ENCODE measurements around the gene KCTD14.
"Not testable (repeated sequence)": the region's sequence is repeated elsewhere in the genome, so short reads cannot be mapped to it uniquely, and the experiment has no call there.

Gene KCTD14

DNA sequence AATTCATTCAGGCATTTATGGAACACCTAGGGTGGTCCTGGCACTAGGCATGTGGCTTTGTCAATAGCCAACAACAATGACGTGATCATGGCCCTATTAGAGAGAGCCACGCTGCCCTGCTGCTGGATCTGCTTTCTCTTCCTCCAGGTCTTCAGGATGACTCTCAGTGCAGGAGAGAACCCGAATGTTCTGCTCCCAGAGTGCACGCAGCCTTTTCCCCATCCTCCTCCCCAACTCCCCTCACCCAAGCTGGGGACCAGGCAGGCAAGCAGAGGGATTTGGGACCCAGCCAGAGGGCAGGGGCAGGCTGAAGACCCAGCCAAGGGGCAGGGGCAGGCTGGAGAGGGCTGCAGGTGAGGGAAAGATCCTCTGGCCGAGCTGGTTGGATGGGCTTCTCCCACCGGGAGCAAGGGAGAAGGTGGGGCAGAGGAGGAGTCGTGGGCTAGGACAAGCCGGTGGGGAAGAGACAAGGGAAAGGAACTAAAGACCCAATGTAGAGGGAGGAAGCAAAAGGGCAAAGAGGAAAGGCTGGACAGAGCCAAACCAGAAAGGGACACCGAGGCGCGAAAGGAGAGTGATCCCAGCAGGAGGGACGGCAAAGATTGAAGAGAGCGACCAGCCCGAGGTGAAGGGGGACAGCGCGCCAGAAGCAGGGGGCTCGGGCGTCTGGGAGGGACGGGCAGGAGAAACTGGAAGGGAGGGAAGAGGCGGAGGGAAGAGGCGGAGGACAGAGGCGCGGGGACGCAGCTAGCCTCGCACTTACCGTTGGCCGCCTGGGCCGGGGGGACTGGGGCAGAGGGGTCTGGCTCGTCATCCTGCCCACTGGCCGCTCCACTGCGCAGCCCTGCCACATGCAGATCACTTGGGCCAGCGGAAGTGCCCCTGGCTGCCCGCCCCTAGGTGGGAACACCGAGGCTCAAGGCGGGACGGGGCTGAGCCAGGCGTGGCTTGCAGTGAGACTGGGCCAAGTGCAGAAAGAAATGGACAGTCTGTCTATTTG lies at the start of gene KCTD14:
Gene KCTD14, minus strand, starts transcription at position 880 of the 1,000 bp plus-strand sequence. Its CDS starts 27 bp downstream, at position 853.
- DNase-seq: no peak

DNA sequence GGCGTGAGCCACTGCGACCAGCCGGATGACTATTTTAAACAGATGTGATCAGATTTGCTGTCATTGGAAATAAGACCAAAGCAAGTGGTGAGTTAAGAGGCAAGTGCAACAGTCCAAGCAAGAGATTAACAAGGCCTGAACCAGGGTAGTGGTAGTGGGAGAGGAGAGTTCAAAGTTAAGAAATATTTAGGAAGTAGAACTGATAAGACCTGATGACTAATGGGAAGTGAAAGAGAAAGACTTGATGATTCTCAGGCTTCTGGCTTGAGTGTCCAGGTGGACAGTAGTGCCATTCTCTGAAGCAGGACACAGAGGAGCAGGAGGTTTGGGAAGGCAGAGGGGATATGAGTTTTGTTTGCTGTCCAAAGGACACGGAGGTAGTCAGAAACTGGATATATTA lies 49.4 kb upstream of the KCTD14 start:
- DNase-seq: peak; percentile 4

GRCh38 chr11:78071717-78072116 lies 48.6 kb upstream of the KCTD14 start:
- DNase-seq: no peak

GRCh38 chr11:78070621-78071020 lies 47.5 kb upstream of the KCTD14 start:
- no peak for DNase-seq

DNA sequence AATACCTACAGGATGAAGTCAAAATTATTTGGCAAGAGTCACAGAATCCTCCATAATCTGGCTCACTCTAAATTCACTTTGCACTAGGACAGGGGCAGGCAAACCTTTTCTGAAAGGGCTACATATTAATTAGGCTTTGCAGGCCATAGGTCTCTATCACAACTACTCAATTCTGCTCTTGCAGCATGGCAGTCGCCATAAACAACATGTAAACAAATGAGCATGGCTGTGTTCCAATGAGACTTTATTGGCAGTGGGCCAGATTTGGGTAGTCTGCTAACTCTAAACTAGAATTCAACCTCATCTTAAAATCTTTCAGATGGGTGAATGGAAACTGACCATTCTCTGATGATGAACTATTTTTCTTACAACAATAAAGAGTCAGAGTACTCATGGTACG lies 46.4 kb upstream of the KCTD14 start:
- no peak for DNase-seq

- no peak for DNase-seq
These were observed 44.6 kb upstream of the KCTD14 start for GRCh38 chr11:78067704-78068103.

- peak; percentile 46 for DNase-seq
These were observed 43.4 kb upstream of the KCTD14 start for GRCh38 chr11:78066471-78066870.

DNA sequence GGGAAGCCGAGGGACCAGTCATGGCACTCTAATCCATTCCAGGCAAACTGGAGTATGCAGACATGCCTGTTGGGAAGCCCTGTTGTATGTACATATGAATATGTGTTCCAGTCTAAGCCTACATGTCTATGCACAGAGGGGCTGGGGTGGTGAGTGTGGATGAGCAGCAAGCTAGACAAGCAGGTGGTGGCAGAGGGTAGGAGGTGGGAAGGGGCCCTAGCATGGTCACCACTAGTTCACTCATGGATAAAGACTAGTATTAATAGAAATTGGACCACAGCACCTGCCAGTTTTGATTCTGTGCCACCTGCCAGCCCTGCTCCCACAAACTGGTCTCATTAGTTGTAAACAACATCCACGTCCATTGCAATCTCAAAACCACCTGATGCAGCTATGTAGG lies 42.1 kb upstream of the KCTD14 start:
- no peak for DNase-seq

GRCh38 chr11:78063440-78064181 lies 40.5 kb upstream of the KCTD14 start, which contains the start of gene THRSP:
Gene THRSP, plus strand, starts transcription at chr11:78063861. Its CDS starts 21 bp downstream, at chr11:78063882.
- no peak for DNase-seq

DNA sequence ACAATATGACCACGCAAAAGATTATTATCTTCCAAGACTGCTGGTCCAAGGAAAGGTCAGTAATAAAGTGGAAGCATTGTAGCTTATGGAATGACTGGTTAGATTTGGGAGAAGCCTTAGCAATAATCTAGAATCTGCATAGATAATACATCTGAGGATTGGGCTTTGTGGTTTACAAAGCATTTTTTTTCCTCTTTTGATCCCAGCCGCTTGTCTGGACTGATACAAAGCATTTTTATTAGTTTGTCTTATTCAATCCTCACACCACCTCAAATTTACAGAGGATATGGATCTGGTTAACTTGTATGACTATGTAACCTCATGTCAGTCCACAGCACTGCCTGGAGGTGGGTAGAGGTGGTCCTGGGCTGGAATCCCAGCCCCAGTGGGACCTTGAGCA lies 39.6 kb upstream of the KCTD14 start:
- no peak for DNase-seq

DNA sequence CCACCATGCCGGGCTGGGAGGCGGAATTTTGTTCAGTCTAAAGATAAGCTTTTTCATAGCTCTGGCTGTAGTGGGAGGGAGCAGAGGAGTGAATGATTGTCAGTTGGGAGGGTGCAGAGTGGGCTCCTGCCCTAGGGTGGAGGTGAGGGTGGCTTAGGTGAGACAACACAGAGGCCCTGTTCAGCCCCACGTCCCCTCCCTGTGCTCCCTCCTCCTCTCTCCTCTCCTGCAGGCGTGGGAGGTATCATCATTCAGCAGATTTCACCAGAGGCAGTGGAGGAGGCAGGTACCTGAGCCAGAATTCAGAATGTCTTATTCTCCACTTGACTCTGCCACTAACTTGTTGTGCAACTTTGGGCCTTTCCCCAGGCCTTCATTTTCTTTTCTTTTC lies 38.8 kb upstream of the KCTD14 start:
- DNase-seq: no peak

GRCh38 chr11:78061088-78061920 lies 38.2 kb upstream of the KCTD14 start:
- no peak for DNase-seq

GRCh38 chr11:78060533-78060932 lies 37.5 kb upstream of the KCTD14 start:
- DNase-seq: no peak

GRCh38 chr11:78059749-78060328 lies 36.8 kb upstream of the KCTD14 start:
- DNase-seq: not testable (repeated sequence)

DNA sequence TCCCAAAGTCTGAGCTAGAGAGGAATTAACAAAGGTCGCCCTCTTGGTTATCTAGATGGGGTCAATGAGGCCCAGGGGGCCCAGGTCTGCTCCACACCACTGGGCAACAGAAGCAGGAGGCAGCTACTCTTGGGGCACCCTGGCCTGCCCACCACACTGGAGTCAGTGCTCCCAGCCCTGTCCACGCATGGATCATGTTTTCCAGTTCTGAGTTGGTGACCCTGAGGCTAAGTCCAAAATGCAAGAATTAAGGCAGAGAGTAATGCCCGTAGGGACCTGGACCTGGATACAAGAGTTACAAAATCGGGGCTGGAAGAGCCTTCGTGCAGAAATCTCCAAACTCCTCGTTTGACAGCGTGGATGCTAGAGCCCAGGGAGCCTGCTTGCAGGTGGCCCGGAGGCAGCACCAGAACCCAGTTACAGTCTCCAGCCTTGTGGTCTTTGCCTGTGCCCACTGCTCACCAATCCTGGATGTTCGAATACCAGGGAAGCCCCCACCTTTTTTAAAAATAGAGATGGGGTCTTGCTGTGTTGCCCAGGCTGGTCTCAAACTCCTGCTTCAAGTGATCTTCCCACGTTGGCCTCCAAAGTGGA lies 34.5 kb upstream of the KCTD14 start:
- no peak for DNase-seq

- no peak for DNase-seq
These were observed 33.0 kb upstream of the KCTD14 start for GRCh38 chr11:78056093-78056492.

GRCh38 chr11:78054971-78055370 lies 31.9 kb upstream of the KCTD14 start:
- DNase-seq: no peak

- DNase-seq: no peak
These were observed 28.1 kb upstream of the KCTD14 start for GRCh38 chr11:78050964-78051831.

GRCh38 chr11:78049348-78049747 lies 26.3 kb upstream of the KCTD14 start:
- DNase-seq: no peak

GRCh38 chr11:78048561-78048960 lies 25.5 kb upstream of the KCTD14 start:
- no peak for DNase-seq

GRCh38 chr11:78046486-78046854 lies 23.4 kb upstream of the KCTD14 start:
- DNase-seq: no peak

Measured in inflammatory macrophage treated with lipopolysaccharide for 4 hours (primary cell).